SK-N-SH (cell line): ENCODE results near the gene SLC2A9. TPM values are rescaled to one million over a fixed set of nuclear protein-coding genes. Genes with fewer than 3 reads are reported as not detected.

Experiments
- CTCF ChIA-PET: fragments of 300-600, 350-600 bp; formaldehyde crosslinking; extraction: SDS; loops from one replicate; lab custom pipeline; 2021; lab: Yijun Ruan, JAX
- POLR2A ChIA-PET: fragments of 350-600 bp; sonication (Branson Sonifier 250); formaldehyde crosslinking; extraction: SDS; loops from one replicate; lab custom pipeline; 2020; ENCODE audit warnings: antibody characterized with exemption, inconsistent platforms; lab: Yijun Ruan, JAX
- DNase-seq: peaks from one replicate; pipeline ENCODE4 v3.0.0; 2012
- H2AFZ ChIP-seq: fragments of 200-600 bp; sonication (generic); 2 replicates; pipeline ENCODE4 v1.8.1; 2016; ENCODE audit warnings: antibody characterized with exemption, mild to moderate bottlenecking, low read depth
- H3F3A ChIP-seq: fragments of 200-600 bp; sonication (generic); replicated peaks from 2 replicates; pipeline ENCODE3; 2016; ENCODE audit warnings: antibody characterized with exemption, mild to moderate bottlenecking; ENCODE audit not compliant: insufficient read depth
- H3K27ac ChIP-seq, 2 experiments: fragments of 200-500 bp in 1 of 2; fragments of 200-600 bp in 1 of 2; sonication (Bioruptor generic) in 1 of 2; sonication (generic), shearing (Covaris generic) in 1 of 2; 2 replicates each; pipeline versions ENCODE4 v1.5.1 to v1.6.1; 2014 to 2016; ENCODE audit warnings: low read depth in 2 of 2, inconsistent platforms in 1 of 2, low read length in 1 of 2, mild to moderate bottlenecking in 1 of 2, mixed read lengths in 1 of 2
- H3K27me3 ChIP-seq: fragments of 200-600 bp; sonication (generic), shearing (Covaris generic); 2 replicates; pipeline ENCODE4 v1.6.1; 2016; ENCODE audit warnings: mixed run types; ENCODE audit not compliant: insufficient read depth
- H3K36me3 ChIP-seq, 2 experiments: fragments of 200-500 bp in 1 of 2; fragments of 200-600 bp in 1 of 2; sonication (Bioruptor generic) in 1 of 2; sonication (generic) in 1 of 2; replicated peaks in 1 of 2; 2 replicates each; pipeline versions ENCODE3 to v1.5.1; 2014 to 2016; ENCODE audit warnings: low read length in 1 of 2, mild to moderate bottlenecking in 1 of 2; ENCODE audit not compliant: insufficient read depth in 2 of 2, control insufficient read depth in 1 of 2
- H3K4me1 ChIP-seq, 2 experiments: fragments of 200-500 bp in 1 of 2; fragments of 200-600 bp in 1 of 2; sonication (Bioruptor generic) in 1 of 2; sonication (generic), shearing (Covaris generic) in 1 of 2; 2 replicates each; pipeline versions ENCODE4 v1.5.1 to v1.6.1; 2014 to 2016; ENCODE audit warnings: low read depth in 1 of 2, low read length in 1 of 2, mixed run types in 1 of 2; ENCODE audit not compliant: insufficient read depth in 2 of 2, control insufficient read depth in 1 of 2
- H3K4me2 ChIP-seq: fragments of 200-600 bp; sonication (generic), shearing (Covaris generic); 2 replicates; pipeline ENCODE4 v1.6.1; 2017; ENCODE audit warnings: mixed run types
- H3K4me3 ChIP-seq, 2 experiments: fragments of 200-500 bp in 1 of 2; fragments of 200-600 bp in 1 of 2; sonication (Bioruptor generic) in 1 of 2; sonication (generic), shearing (Covaris generic) in 1 of 2; 2 replicates each; pipeline versions ENCODE4 v1.5.1 to v1.8.1; 2014 to 2016; ENCODE audit warnings: low read depth in 2 of 2, inconsistent platforms in 1 of 2, low read length in 1 of 2, mild to moderate bottlenecking in 1 of 2, mixed read lengths in 1 of 2, moderate library complexity in 1 of 2
- H3K79me2 ChIP-seq: fragments of 200-600 bp; sonication (generic); 2 replicates; pipeline ENCODE4 v1.8.1; 2017; ENCODE audit warnings: mild to moderate bottlenecking; ENCODE audit not compliant: insufficient read depth
- H3K9ac ChIP-seq: fragments of 200-600 bp; sonication (generic); 2 replicates; pipeline ENCODE4 v1.6.1; 2017; ENCODE audit warnings: mixed run types
- H3K9me2 ChIP-seq: fragments of 200-600 bp; sonication (generic); 2 replicates; pipeline ENCODE4 v1.6.1; 2017; ENCODE audit warnings: mixed run types
- H3K9me3 ChIP-seq: fragments of 200-600 bp; sonication (generic); 2 replicates; pipeline ENCODE4 v1.6.1; 2017; ENCODE audit warnings: mixed run types, mild to moderate bottlenecking, moderate library complexity
- H4K20me1 ChIP-seq: fragments of 200-600 bp; sonication (generic); 2 replicates; pipeline ENCODE4 v1.6.1; 2017; ENCODE audit warnings: mild to moderate bottlenecking, mixed run types; ENCODE audit not compliant: insufficient read depth
- ELF1 ChIP-seq: IDR thresholded peaks from 2 replicates; pipeline ENCODE4 v1.4.0; 2012
- EP300 ChIP-seq, 2 experiments: IDR thresholded peaks; 2 replicates each; pipeline versions ENCODE4 v1.4.0 to v1.6.1; 2012; ENCODE audit warnings: borderline replicate concordance in 1 of 2, low read depth in 1 of 2, low read length in 1 of 2
- FOSL2 ChIP-seq: IDR thresholded peaks from 2 replicates; pipeline ENCODE4 v1.4.0; 2012; ENCODE audit warnings: low read depth, mild to moderate bottlenecking, moderate library complexity, borderline replicate concordance
- FOXJ3 ChIP-seq: sonication (generic); formaldehyde crosslinking; IDR thresholded peaks from 2 replicates; pipeline ENCODE4 v1.5.1; 2020; ENCODE audit warnings: mild to moderate bottlenecking, missing genetic modification reagents
- GABPA ChIP-seq: IDR thresholded peaks from 2 replicates; pipeline ENCODE4 v1.4.0; 2012; ENCODE audit warnings: low read depth, mild to moderate bottlenecking
- GATA2 ChIP-seq: sonication (generic); formaldehyde crosslinking; IDR thresholded peaks from 2 replicates; pipeline ENCODE4 v1.5.0; 2020; ENCODE audit warnings: mild to moderate bottlenecking, missing genetic modification reagents
- MEF2A ChIP-seq: IDR thresholded peaks from 2 replicates; pipeline ENCODE4 v1.4.0; 2012; ENCODE audit warnings: low read depth, borderline replicate concordance
- NFIC ChIP-seq: IDR thresholded peaks from 2 replicates; pipeline ENCODE4 v1.4.0; 2012; ENCODE audit warnings: borderline replicate concordance
- NRF1 ChIP-seq: IDR thresholded peaks from 2 replicates; pipeline ENCODE4 v1.6.1; 2012; ENCODE audit warnings: low read depth, mild to moderate bottlenecking, low read length
- POLR2AphosphoS5 ChIP-seq: IDR thresholded peaks from 2 replicates; pipeline ENCODE4 v1.6.1; 2012; ENCODE audit warnings: low read depth, low read length
- RAD21 ChIP-seq: IDR thresholded peaks from 2 replicates; pipeline ENCODE4 v1.6.1; 2012; ENCODE audit warnings: mild to moderate bottlenecking, low read length
- RCOR1 ChIP-seq: fragments of 150-350 bp; IDR thresholded peaks from 2 replicates; pipeline ENCODE4 v1.6.1; 2017; ENCODE audit warnings: antibody characterized with exemption, low read length
- RFX5 ChIP-seq: IDR thresholded peaks from 2 replicates; pipeline ENCODE4 v1.6.1; 2012; ENCODE audit warnings: mild to moderate bottlenecking, improper control_type of control experiment, low read length
- SIN3A ChIP-seq: IDR thresholded peaks from 2 replicates; pipeline ENCODE4 v1.6.1; 2012; ENCODE audit warnings: low read depth, mild to moderate bottlenecking, low read length, moderate library complexity, borderline replicate concordance
- SMC3 ChIP-seq: IDR thresholded peaks from 2 replicates; pipeline ENCODE4 v1.6.1; 2012; ENCODE audit warnings: low read depth, low read length, improper control_type of control experiment
- TCF12 ChIP-seq: IDR thresholded peaks from 2 replicates; pipeline ENCODE4 v1.4.0; 2012
- YY1 ChIP-seq: IDR thresholded peaks from 2 replicates; pipeline ENCODE4 v1.4.0; 2012; ENCODE audit warnings: low read depth, mild to moderate bottlenecking
- WGBS: methylation state at CpG from one replicate; pipeline ENCODE4 v1.1.6; 2017; ENCODE audit warnings: low lambda C conversion rate; 5-methylcytosine and 5-hydroxymethylcytosine counted together
- polyA plus RNA-seq, 3 experiments: library from polyadenylated mRNA; depleted of rRNA; stranded (reverse); fragments of >200 nt; gene quantifications; 2 replicates each; pipeline ENCODE4 v1.2.3, GENCODE V29; 2012
- TF ChIP-seq, protein P1 (sequence below): IDR thresholded peaks from 2 replicates; pipeline ENCODE4 v1.6.1; 2012; ENCODE audit warnings: mild to moderate bottlenecking, low read depth, low read length, moderate library complexity
- TF ChIP-seq, protein P2 (sequence below): IDR thresholded peaks from 2 replicates; pipeline ENCODE4 v1.4.0; 2012; ENCODE audit warnings: low read depth, borderline replicate concordance
- TF ChIP-seq, protein P3 (sequence below): fragments of 200-600 bp; sonication (generic); IDR thresholded peaks from 2 replicates; pipeline ENCODE4 v1.6.1; 2017; ENCODE audit warnings: antibody characterized with exemption, mild to moderate bottlenecking, moderate library complexity

SLC2A9 gene
- polyA plus RNA-seq, 1 of the 3 experiments (the other 2 are of a cell fraction) = not detected

DNA sequence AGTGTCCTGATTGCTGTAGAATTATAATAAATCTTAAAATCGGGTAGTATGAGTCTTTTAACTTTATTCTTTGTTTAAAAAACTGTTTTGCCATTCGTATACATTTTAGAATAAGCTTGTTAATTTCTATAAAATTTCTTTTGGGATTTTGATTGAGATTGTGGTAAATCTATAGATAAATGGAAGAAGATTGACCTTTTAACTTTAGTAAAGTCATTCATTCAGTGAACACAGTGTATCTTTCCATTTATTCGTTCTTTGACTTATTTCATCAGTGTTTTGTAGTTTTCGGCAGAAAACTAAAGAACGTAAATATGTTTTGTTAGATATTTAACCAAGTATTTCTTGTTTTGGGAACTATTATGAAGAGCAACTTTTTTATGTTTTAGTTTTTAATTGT lies 201.0 kb downstream of the SLC2A9 start (continued):
- no peak for TF ChIP-seq SMC3
- TF ChIP-seq, all 33 proteins: peak for 0

DNA sequence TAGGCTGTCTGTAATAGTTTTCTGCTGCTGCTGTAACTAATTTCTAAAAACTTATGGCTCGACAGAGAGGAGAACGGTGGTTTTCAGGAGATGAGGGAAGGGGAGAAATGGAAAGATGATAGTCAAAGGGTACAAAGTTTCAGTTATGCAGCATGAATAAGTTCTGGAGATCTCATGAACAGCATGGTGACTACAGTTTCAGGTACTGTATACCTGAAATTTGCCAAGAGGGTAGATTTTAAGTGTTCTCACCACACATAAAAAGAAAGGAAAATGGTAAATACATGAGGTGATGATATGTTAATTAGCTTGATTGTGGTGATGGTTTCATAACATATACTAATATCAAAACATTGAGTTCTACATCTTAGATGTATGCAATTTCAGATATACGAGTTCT lies 205.0 kb downstream of the SLC2A9 start:
- no peaks in the 10 kb centered on the region for H3K79me2 ChIP-seq
- TF ChIP-seq POLR2AphosphoS5 (no peak), MEF2A (no peak), RAD21 (no peak), GABPA (no peak), TCF12 (no peak), NFIC (no peak), SIN3A (no peak)
- TF ChIP-seq, protein P1, sequence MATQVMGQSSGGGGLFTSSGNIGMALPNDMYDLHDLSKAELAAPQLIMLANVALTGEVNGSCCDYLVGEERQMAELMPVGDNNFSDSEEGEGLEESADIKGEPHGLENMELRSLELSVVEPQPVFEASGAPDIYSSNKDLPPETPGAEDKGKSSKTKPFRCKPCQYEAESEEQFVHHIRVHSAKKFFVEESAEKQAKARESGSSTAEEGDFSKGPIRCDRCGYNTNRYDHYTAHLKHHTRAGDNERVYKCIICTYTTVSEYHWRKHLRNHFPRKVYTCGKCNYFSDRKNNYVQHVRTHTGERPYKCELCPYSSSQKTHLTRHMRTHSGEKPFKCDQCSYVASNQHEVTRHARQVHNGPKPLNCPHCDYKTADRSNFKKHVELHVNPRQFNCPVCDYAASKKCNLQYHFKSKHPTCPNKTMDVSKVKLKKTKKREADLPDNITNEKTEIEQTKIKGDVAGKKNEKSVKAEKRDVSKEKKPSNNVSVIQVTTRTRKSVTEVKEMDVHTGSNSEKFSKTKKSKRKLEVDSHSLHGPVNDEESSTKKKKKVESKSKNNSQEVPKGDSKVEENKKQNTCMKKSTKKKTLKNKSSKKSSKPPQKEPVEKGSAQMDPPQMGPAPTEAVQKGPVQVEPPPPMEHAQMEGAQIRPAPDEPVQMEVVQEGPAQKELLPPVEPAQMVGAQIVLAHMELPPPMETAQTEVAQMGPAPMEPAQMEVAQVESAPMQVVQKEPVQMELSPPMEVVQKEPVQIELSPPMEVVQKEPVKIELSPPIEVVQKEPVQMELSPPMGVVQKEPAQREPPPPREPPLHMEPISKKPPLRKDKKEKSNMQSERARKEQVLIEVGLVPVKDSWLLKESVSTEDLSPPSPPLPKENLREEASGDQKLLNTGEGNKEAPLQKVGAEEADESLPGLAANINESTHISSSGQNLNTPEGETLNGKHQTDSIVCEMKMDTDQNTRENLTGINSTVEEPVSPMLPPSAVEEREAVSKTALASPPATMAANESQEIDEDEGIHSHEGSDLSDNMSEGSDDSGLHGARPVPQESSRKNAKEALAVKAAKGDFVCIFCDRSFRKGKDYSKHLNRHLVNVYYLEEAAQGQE = no peak
- H3K27ac ChIP-seq = no peak overlapping the region
- H3K9me3 ChIP-seq = no peaks in the 10 kb centered on the region
- H3K9me2 ChIP-seq = no peaks in the 10 kb centered on the region
- H3K4me2 ChIP-seq = no peak overlapping the region
- ChIA-PET CTCF (no interaction called here), POLR2A (no interaction called here)
- H3K9ac ChIP-seq = no peak overlapping the region
- 20% methylated on average over 3 of the region's 3 CpGs for WGBS
- no peak overlapping the region for H2AFZ ChIP-seq
- no peak for DNase-seq
- no peaks in the 10 kb centered on the region for H3K36me3 ChIP-seq
- no peaks in the 10 kb centered on the region for H3F3A ChIP-seq
- H3K27me3 ChIP-seq = no peaks in the 10 kb centered on the region
- peaks cover 0 to 5% of the 10 kb centered on the region in 2 experiments; a peak in 2 of 4 replicates for H3K4me1 ChIP-seq
- H4K20me1 ChIP-seq = no peaks in the 10 kb centered on the region
- no peak overlapping the region for H3K4me3 ChIP-seq

DNA sequence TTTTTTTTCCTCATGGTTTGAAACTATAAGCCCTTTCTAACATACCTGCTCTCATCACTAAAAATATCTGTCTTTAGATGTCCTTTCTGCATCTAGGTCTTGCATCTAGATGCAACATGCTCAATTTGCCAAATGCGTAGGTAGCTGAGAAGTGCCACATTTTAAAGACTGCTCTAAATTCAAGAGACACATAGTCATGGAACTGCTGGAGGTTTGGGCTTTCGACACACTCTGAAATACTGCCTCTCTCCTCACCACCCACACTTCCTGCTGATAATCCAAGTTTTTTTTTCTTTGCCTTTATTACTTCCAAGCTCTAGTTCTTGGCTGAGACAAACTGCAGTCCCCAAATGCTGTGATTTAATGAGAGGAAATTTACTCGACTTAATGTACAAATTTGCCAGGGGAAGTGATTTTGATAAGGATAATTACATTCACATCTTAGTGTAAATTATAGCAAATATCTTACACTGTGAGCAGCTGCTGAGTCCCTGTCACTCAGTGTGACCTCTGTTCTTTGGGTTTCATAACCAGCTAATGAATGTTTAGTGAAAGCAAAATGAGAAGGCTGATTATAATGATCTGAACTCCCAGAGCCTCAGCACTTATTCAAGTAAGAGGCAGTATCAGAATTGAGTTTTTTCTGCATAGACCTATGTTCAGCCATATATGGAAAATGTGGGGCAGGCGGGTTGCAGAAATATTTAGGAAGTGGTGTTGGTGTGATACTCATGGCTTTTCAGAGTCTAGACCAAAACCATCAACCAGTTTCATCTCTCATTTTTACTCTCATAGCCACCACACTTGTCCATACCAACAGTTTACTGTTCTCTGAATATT lies 208.6 kb downstream of the SLC2A9 start:
- Histone ChIP-seq H3K9me2 (no peaks in the 10 kb centered on the region), H3K79me2 (no peaks in the 10 kb centered on the region), H3K9me3 (no peaks in the 10 kb centered on the region), H3K4me2 (no peak overlapping the region), H3K27me3 (no peaks in the 10 kb centered on the region), H3K27ac (peak overlapping the region in 1 of 2 experiments; percentile 76; a peak in 2 of 4 replicates), H3K4me1 (peaks cover 0 to 5% of the 10 kb centered on the region in 2 experiments; a peak in 2 of 4 replicates), H2AFZ (no peak overlapping the region), H3K36me3 (no peaks in the 10 kb centered on the region), H3K9ac (no peak overlapping the region), H3K4me3 (no peak overlapping the region), H3F3A (no peaks in the 10 kb centered on the region), H4K20me1 (no peaks in the 10 kb centered on the region)
- DNase-seq = peak; percentile 9
- POLR2A ChIA-PET = no interaction called here
- 15% methylated on average over 4 of the region's 4 CpGs for WGBS
- CTCF ChIA-PET = no interaction called here
- TF ChIP-seq EP300 (IDR thresholded peaks at IDR 0.05; ENCODE audit: borderline replicate concordance in 1 of 2, low read depth in 1 of 2, low read length in 1 of 2) = peak in 1 of 2 experiments; percentile 54; a peak in 1 of 4 replicates
- no peak for TF ChIP-seq YY1
- TF ChIP-seq FOXJ3 (CRISPR knock-in tag) = 0 out of 2 replicates have a peak, but pooled peaks have one; percentile 60
- no peak for TF ChIP-seq ELF1
- peak; percentile 76 for TF ChIP-seq GATA2 (CRISPR knock-in tag)
- no peak for TF ChIP-seq TCF12
- no peak for TF ChIP-seq NFIC
- TF ChIP-seq, protein P2, sequence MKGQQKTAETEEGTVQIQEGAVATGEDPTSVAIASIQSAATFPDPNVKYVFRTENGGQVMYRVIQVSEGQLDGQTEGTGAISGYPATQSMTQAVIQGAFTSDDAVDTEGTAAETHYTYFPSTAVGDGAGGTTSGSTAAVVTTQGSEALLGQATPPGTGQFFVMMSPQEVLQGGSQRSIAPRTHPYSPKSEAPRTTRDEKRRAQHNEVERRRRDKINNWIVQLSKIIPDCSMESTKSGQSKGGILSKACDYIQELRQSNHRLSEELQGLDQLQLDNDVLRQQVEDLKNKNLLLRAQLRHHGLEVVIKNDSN = no peak
- TF ChIP-seq NRF1 = no peak
- peak; percentile 30; the same call in 1 of the 2 replicates for TF ChIP-seq RCOR1
- TF ChIP-seq, protein P3, sequence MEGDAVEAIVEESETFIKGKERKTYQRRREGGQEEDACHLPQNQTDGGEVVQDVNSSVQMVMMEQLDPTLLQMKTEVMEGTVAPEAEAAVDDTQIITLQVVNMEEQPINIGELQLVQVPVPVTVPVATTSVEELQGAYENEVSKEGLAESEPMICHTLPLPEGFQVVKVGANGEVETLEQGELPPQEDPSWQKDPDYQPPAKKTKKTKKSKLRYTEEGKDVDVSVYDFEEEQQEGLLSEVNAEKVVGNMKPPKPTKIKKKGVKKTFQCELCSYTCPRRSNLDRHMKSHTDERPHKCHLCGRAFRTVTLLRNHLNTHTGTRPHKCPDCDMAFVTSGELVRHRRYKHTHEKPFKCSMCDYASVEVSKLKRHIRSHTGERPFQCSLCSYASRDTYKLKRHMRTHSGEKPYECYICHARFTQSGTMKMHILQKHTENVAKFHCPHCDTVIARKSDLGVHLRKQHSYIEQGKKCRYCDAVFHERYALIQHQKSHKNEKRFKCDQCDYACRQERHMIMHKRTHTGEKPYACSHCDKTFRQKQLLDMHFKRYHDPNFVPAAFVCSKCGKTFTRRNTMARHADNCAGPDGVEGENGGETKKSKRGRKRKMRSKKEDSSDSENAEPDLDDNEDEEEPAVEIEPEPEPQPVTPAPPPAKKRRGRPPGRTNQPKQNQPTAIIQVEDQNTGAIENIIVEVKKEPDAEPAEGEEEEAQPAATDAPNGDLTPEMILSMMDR = no peak
- no peak for TF ChIP-seq FOSL2
- no peak for TF ChIP-seq MEF2A
- TF ChIP-seq POLR2AphosphoS5 = no peak
- TF ChIP-seq RFX5 = no peak
